ENCODE data around the gene PTTG2. TPM values are rescaled to one million over a fixed set of nuclear protein-coding genes. Genes with fewer than 3 reads are reported as not detected.
"Not testable (repeated sequence)": the region's sequence is repeated elsewhere in the genome, so short reads cannot be mapped to it uniquely, and the experiment has no call there.

PTTG2 gene
- 2.5 TPM for total RNA-seq

DNA sequence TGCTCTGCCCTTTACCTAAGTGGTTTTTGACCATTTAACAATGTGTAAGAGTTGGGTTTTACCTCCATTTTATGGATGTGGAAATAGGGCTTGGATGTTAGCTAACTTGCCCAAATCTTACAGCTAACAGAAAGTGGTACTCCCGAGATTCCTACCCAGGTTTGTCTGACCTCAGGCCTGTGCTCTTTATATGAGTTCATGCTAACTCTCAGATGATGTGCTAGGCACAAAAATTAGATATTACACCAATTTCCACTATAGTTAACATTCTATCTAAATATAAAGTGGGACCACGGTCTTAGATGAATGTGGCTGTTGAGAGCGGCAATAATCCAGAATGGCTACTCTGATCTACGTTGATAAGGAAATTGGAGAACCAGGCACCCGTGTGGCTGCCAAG, at the start of gene PTTG2:
Gene PTTG2, plus strand, starts transcription at position 301 of the 400 bp plus-strand sequence. Its CDS starts 37 bp downstream, at position 338.
- no peaks in the 10 kb centered on the region for H3K4me1 ChIP-seq
- no peak within 1 kb of the TSS for H3K4me3 ChIP-seq
- H3K27ac ChIP-seq: no peak within 1 kb of the TSS
- intact Hi-C loops (cut with DNase I): no loop called here
- no peaks in the 10 kb centered on the region for H3K9me3 ChIP-seq
- no peak for DNase-seq (ENCODE audit: extremely low spot score in 2 of 2)
- no peak for TF ChIP-seq POLR2AphosphoS5 (IDR thresholded peaks at IDR 0.05; ENCODE audit: insufficient read depth in 1 of 2, low read depth in 1 of 2)
- TF ChIP-seq CTCF (IDR thresholded peaks at IDR 0.05): no peak
- TF ChIP-seq POLR2A (IDR thresholded peaks at IDR 0.05): no peak
- no peaks in the 10 kb centered on the region for H3K27me3 ChIP-seq
- no peaks in the 10 kb centered on the region for H3K36me3 ChIP-seq

DNA sequence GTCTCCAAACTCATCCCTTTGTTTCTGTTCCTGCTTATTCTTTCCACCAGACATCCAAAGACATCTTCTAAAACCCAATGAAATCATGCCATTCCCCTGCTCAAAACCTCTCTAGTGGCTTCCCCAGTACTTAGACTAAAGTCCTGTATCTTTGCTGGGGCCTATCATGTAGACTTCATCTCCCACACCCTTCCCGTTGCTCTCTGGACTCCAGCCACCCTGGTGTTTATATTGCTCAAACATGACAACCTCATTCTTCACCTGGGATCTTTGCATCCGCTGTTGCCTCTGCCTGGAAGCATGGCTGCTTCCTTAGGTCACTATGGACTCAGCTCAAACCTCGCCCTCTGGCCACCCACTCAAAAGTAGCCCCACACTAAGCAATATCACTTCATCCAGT, 45.7 kb upstream of the PTTG2 start:
- intact Hi-C loops (cut with DNase I): no loop called here
- no peaks in the 10 kb centered on the region for H3K9me3 ChIP-seq
- no peak overlapping the region for H3K27ac ChIP-seq
- H3K4me3 ChIP-seq: no peak overlapping the region
- no peaks in the 10 kb centered on the region for H3K4me1 ChIP-seq
- no peak for DNase-seq (ENCODE audit: extremely low spot score in 2 of 2)
- no peak for TF ChIP-seq CTCF (IDR thresholded peaks at IDR 0.05)
- TF ChIP-seq POLR2A (IDR thresholded peaks at IDR 0.05): no peak
- no peak for TF ChIP-seq POLR2AphosphoS5 (IDR thresholded peaks at IDR 0.05; ENCODE audit: insufficient read depth in 1 of 2, low read depth in 1 of 2)
- H3K36me3 ChIP-seq: no peaks in the 10 kb centered on the region
- H3K27me3 ChIP-seq: no peaks in the 10 kb centered on the region

GRCh38 chr4:37917388-37917787, 42.8 kb upstream of the PTTG2 start:
- Histone ChIP-seq H3K4me1 (no peaks in the 10 kb centered on the region), H3K9me3 (no peaks in the 10 kb centered on the region), H3K27me3 (no peaks in the 10 kb centered on the region), H3K27ac (no peak overlapping the region), H3K36me3 (no peaks in the 10 kb centered on the region), H3K4me3 (no peak overlapping the region)
- intact Hi-C loops (cut with DNase I): no loop called here
- TF ChIP-seq CTCF (IDR thresholded peaks at IDR 0.05) (no peak), POLR2A (IDR thresholded peaks at IDR 0.05) (no peak), POLR2AphosphoS5 (IDR thresholded peaks at IDR 0.05; ENCODE audit: insufficient read depth in 1 of 2, low read depth in 1 of 2) (no peak)
- no peak for DNase-seq (ENCODE audit: extremely low spot score in 2 of 2)

- DNase-seq (ENCODE audit: extremely low spot score in 2 of 2): no peak
- H3K9me3 ChIP-seq: no peaks in the 10 kb centered on the region
- H3K27me3 ChIP-seq: no peaks in the 10 kb centered on the region
- H3K4me1 ChIP-seq: no peaks in the 10 kb centered on the region
- H3K4me3 ChIP-seq: no peak overlapping the region
- intact Hi-C loops (cut with DNase I): no loop called here
- no peak for TF ChIP-seq POLR2A (IDR thresholded peaks at IDR 0.05)
- TF ChIP-seq CTCF (IDR thresholded peaks at IDR 0.05): no peak
- TF ChIP-seq POLR2AphosphoS5 (IDR thresholded peaks at IDR 0.05; ENCODE audit: insufficient read depth in 1 of 2, low read depth in 1 of 2): no peak
- H3K36me3 ChIP-seq: no peaks in the 10 kb centered on the region
- H3K27ac ChIP-seq: no peak overlapping the region
These were observed 41.5 kb upstream of the PTTG2 start for GRCh38 chr4:37918653-37919052.

GRCh38 chr4:37922328-37922727, 37.9 kb upstream of the PTTG2 start:
- no peaks in the 10 kb centered on the region for H3K4me1 ChIP-seq
- H3K27me3 ChIP-seq: no peaks in the 10 kb centered on the region
- no peak for DNase-seq (ENCODE audit: extremely low spot score in 2 of 2)
- no peaks in the 10 kb centered on the region for H3K36me3 ChIP-seq
- intact Hi-C loops (cut with DNase I): no loop called here
- no peaks in the 10 kb centered on the region for H3K9me3 ChIP-seq
- TF ChIP-seq POLR2AphosphoS5 (IDR thresholded peaks at IDR 0.05; ENCODE audit: insufficient read depth in 1 of 2, low read depth in 1 of 2): no peak
- H3K27ac ChIP-seq: no peak overlapping the region
- H3K4me3 ChIP-seq: no peak overlapping the region

- intact Hi-C loops (cut with DNase I): not testable (repeated sequence)
These were observed 37.1 kb upstream of the PTTG2 start for GRCh38 chr4:37923089-37923488.

More at GRCh38 chr4:37923089-37923488, 37.1 kb upstream of the PTTG2 start:
- not testable (repeated sequence) for DNase-seq (ENCODE audit: extremely low spot score in 2 of 2); H3K4me1 ChIP-seq; H3K27me3 ChIP-seq; H3K27ac ChIP-seq; H3K9me3 ChIP-seq; H3K4me3 ChIP-seq; H3K36me3 ChIP-seq
